WI38 (cell line): ENCODE data around the gene TRIM45.
A peak's percentile ranks its signal among the peaks of the same experiment; 100 is the strongest.
"Not testable (repeated sequence)": the region's sequence is repeated elsewhere in the genome, so short reads cannot be mapped to it uniquely, and the experiment has no call there.

Experiments
- H3K4me3 ChIP-seq: 2 replicates; pipeline ENCODE4 v1.5.1; 2011; ENCODE audit warnings: low read depth, mild to moderate bottlenecking, control low read depth, low read length
- TF ChIP-seq, protein P1 (sequence below): IDR thresholded peaks from 2 replicates; pipeline ENCODE4 v1.5.1; 2012; ENCODE audit warnings: low read depth, mild to moderate bottlenecking, control low read depth, low read length

The TRIM45 gene

DNA sequence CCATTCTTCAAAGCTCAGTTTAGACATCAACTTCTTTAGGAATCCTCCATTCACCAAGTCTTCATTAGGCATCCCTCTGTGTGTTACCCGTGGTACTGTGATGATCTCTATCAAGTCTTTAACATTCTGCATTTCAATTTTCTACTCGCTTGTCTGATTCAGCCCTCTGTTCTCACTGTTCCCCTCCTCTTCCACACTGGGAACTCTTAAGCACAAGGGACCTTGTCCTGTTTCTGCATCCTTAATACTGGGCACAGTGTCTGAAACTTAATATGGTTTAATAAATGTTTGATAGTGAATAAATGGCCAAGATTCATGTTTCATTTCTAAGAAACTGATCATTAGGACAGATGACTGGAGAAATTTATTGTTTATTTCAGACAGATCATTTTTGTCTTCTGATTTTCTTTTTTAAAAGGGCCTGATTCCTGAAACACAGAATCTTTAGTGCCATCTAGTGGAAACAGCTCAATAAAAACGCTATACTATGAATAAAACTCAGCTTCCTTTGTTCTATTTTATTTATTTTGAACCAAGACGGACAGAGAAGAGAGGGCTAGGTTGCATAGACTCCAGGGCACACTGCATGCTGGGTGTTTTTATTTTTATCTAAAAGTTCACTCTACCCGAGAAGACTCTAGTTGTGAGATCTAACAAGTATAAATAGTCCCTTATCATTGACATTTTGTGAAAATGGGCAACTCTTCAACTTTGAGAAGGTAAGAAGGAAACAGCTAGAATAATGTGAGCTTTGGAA is 7.0 kb upstream of the TRIM45 start:
- no peak overlapping the region for H3K4me3 ChIP-seq
- TF ChIP-seq, protein P1, sequence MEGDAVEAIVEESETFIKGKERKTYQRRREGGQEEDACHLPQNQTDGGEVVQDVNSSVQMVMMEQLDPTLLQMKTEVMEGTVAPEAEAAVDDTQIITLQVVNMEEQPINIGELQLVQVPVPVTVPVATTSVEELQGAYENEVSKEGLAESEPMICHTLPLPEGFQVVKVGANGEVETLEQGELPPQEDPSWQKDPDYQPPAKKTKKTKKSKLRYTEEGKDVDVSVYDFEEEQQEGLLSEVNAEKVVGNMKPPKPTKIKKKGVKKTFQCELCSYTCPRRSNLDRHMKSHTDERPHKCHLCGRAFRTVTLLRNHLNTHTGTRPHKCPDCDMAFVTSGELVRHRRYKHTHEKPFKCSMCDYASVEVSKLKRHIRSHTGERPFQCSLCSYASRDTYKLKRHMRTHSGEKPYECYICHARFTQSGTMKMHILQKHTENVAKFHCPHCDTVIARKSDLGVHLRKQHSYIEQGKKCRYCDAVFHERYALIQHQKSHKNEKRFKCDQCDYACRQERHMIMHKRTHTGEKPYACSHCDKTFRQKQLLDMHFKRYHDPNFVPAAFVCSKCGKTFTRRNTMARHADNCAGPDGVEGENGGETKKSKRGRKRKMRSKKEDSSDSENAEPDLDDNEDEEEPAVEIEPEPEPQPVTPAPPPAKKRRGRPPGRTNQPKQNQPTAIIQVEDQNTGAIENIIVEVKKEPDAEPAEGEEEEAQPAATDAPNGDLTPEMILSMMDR: 0 out of 2 replicates have a peak, but pooled peaks have one; percentile 10

DNA sequence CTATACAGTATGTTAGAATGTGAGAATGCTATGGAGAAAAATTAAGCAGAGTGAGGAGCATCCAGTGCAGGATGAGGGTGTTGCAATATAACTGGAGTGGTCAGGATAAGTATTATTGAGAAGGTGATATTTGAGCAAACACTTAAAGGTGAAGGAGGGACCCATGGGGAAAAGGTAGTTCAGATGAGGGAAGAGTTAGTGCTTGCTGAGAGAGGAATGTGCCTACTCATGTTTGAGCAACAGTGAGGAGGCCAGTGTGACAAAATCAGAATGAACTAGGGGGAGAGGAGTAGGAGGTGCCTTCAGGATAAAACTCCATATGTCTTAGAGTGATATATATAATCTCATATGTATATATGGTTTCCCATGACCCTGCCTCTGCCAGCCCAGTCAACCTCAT is 6.2 kb upstream of the TRIM45 start:
- TF ChIP-seq, protein P1: no peak
- no peak overlapping the region for H3K4me3 ChIP-seq

DNA sequence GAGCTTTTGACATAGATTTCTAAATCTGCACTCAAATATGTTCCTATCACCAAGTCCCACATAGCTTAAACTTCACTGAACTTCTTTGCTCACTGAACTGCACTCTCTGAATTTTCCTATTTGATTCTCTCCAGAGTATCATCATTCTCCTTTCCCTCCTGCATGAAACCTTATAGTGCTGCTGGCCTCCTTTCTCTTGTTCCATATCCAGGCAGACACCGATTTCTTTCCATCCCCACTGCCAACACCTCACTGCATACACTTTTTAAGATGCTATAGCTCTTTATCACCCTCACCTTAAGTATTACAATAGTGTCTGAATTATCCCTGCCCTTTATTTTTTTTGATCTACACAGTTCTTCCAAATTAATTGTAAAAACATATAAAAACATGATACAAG is 3.1 kb upstream of the TRIM45 start:
- TF ChIP-seq, protein P1: no peak
- no peak overlapping the region for H3K4me3 ChIP-seq

DNA sequence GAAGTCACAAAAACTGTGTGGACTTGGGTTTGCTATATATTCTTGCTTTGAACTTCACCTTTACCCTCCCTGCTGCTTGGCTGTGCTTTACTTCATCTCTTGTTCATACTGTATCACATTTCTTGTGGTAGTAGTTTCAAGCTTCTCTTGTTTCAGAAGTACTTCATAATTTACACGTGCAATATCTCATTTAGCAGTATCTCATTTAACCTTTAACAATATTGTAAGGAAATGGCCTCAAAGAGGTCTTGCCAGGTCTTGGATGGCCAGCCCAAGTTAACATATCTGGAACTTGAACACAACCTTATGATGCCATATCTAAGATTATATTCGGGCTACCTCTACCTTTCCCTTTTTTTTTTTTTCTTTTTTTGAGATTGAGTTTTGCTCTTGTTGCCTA is 1.7 kb upstream of the TRIM45 start:
- no peak overlapping the region for H3K4me3 ChIP-seq
- TF ChIP-seq, protein P1: no peak

DNA sequence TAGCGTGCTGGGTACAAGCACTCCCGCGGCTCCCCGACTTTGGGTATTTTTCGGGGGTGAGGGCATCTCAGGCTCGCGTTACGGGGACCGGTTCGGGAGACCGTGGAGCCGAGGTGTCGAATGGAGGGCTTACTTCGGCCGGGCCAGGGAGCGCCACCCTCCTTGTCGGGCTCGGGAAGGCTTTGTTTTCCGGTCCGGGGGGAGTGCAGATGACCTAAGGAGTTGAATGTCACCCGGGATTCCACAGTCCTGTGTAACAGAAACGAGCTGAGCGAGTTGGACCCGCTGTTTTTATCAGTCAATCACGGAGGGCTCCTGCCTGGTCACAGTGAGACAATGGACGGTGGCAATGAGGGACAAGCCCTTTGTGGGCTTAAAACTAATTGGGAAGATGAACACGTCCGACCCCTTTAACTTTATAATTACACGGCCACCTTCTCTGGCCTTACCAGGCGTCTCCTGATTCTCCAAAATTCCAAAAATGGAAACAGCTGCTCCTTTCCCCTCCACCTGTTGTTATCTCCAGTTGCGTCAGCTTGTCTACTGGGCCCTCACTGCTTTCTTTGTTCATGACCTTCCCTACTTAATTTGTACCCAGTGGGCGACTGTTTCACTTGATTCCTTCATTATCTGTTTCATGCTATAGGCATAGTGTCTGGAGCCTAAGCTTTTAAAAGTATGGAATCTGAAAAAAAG is 929 bp upstream of the TRIM45 start:
- H3K4me3 ChIP-seq: peak overlapping the region; percentile 62
- TF ChIP-seq, protein P1: no peak

DNA sequence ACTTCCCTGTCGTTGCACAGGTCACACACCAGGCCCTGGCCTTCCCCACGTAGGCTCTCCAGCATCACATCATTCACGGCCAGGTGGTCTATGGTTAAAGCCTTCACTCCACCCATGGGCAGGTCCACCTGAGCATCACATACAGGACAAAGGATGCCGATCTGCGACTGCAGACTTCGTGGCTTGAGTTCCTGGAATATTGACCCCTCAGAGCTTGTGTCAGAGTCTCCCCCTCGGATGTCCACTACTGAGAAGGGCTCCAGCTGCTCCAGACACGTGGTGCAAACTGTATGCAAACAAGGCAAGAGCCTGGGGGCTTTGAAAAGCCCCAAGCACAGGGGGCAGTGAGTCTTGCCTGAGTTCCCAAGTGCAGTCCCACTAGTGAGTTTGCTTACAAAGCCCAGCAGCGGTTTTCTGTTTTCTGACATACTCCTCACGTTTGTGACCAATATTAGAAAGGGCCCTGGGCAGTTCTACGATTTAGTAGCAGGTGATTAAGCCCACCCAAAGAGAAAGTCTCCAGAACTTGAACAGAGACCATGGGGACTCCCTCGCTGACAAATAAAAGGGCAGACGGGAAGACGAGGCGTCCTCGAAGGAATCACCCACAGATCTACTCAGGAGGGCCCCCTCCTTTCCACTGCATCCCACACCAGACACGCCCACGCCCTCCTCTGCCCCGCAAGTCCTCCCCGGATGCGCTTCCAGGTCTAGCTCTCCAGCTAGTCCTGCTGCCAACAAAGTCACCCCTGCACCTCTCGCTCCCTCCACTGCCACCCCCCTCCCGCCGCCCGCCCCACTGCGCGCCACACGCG is 568 bp downstream of the TRIM45 start:
- TF ChIP-seq, protein P1: no peak
- peak overlapping the region; percentile 62 for H3K4me3 ChIP-seq

DNA sequence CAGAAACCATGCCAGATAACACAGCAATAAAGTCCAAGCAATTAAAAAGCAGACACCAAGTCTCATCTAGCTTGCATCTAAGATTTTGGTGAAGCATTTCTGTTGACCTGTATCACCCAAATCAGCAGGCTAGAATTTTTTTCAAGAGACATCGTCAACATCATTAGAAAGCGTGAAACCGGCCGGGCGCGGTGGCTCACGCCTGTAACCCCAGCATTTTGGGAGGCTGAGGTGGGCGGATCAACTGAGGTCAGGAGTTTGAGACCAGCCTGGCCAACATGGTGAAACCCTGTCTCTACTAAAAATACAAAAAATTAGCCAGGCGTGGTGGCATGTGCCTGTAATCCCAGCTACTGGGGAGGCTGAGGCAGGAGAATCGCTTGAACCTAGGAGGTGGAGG is 2.4 kb downstream of the TRIM45 start:
- H3K4me3 ChIP-seq: not testable (repeated sequence)
